ENCODE data around the gene WFIKKN1. TPM values are rescaled to one million over a fixed set of nuclear protein-coding genes. Genes with fewer than 3 reads are reported as not detected.

WFIKKN1 gene
- total RNA-seq, 2 donors from 2014 or later: 0.80 to 1.1 TPM

DNA sequence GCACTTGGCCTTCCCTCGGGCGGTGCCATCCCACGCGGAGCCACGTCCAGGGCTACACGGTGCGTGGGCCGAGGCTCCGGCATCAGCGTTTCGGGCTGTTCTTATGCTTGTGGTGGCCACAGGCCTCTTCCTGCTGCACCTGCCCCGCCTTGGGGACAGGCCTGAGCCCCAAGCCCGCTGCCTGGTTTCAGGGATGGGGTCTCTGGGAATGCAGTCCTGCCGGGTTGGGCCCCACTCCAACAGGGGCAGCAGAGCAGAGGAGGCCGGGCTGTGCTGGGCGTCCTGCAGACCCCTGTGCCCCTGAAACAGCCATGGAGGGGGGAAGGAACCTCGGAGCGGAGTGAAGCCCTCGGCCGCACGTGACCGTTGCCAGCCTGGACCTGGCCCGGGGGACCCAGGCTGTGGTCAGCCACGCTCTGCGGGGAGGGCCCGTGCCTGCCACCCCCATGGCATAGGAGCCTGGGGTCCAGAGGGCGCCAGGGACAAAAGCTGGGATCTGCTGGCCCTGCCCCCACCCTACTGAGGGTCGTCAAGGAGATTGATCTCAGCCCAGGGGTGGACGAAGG is 453 bp upstream of the WFIKKN1 start:
- Histone ChIP-seq H3K27ac (no peak overlapping the region), H3K9ac (ENCODE audit: low read depth in 2 of 2, low read length in 2 of 2) (no peak overlapping the region)
- intact Hi-C loops (cut with DNase I): no loop called here

DNA sequence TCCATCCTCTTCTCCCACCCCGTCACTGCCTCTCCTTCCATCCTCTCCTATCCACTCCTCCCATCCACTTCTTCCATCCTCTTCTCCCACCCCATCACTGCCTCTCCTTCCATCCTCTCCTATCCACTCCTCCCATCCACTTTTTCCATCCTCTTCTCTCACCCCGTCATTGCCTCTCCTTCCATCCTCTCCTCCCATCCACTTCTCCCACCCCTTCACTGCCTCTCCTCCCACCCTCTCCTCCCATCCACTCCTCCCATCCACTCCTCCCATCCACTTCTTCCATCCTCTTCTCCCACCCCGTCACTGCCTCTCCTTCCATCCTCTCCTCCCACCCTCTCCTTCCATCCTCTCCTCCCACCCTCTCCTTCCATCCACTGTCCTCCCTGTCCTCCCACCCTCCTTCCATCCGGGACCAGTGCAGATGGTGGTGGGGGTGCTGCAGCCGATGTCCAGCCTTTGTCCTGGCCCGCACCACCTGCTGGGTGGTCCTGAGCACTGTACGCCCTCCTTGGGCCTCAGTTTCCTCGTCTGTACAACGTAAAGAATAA is 1.1 kb downstream of the WFIKKN1 start:
- no peak overlapping the region for H3K27ac ChIP-seq
- peaks cover 13% of the 10 kb centered on the region for H3K4me1 ChIP-seq
- no peaks in the 10 kb centered on the region for H3K27me3 ChIP-seq
- no peaks in the 10 kb centered on the region for H3K9me3 ChIP-seq
- TF ChIP-seq, protein P1, sequence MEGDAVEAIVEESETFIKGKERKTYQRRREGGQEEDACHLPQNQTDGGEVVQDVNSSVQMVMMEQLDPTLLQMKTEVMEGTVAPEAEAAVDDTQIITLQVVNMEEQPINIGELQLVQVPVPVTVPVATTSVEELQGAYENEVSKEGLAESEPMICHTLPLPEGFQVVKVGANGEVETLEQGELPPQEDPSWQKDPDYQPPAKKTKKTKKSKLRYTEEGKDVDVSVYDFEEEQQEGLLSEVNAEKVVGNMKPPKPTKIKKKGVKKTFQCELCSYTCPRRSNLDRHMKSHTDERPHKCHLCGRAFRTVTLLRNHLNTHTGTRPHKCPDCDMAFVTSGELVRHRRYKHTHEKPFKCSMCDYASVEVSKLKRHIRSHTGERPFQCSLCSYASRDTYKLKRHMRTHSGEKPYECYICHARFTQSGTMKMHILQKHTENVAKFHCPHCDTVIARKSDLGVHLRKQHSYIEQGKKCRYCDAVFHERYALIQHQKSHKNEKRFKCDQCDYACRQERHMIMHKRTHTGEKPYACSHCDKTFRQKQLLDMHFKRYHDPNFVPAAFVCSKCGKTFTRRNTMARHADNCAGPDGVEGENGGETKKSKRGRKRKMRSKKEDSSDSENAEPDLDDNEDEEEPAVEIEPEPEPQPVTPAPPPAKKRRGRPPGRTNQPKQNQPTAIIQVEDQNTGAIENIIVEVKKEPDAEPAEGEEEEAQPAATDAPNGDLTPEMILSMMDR (IDR thresholded peaks at IDR 0.05): no peak
- DNase-seq: no peak
- no peak overlapping the region for H3K9ac ChIP-seq (ENCODE audit: low read depth in 2 of 2, low read length in 2 of 2)
- no peak overlapping the region for H3K4me3 ChIP-seq
- no peaks in the 10 kb centered on the region for H3K36me3 ChIP-seq
- intact Hi-C loops (cut with DNase I): no loop called here

More for the DNA sequence above, 453 bp upstream of the WFIKKN1 start:
- H3K4me1 ChIP-seq: peaks cover 11% of the 10 kb centered on the region
- no peaks in the 10 kb centered on the region for H3K27me3 ChIP-seq
- no peak for DNase-seq
- no peaks in the 10 kb centered on the region for H3K9me3 ChIP-seq
- no peak overlapping the region for H3K4me3 ChIP-seq
- TF ChIP-seq, protein P1 (IDR thresholded peaks at IDR 0.05): no peak
- H3K36me3 ChIP-seq: peaks cover 5% of the 10 kb centered on the region

DNA sequence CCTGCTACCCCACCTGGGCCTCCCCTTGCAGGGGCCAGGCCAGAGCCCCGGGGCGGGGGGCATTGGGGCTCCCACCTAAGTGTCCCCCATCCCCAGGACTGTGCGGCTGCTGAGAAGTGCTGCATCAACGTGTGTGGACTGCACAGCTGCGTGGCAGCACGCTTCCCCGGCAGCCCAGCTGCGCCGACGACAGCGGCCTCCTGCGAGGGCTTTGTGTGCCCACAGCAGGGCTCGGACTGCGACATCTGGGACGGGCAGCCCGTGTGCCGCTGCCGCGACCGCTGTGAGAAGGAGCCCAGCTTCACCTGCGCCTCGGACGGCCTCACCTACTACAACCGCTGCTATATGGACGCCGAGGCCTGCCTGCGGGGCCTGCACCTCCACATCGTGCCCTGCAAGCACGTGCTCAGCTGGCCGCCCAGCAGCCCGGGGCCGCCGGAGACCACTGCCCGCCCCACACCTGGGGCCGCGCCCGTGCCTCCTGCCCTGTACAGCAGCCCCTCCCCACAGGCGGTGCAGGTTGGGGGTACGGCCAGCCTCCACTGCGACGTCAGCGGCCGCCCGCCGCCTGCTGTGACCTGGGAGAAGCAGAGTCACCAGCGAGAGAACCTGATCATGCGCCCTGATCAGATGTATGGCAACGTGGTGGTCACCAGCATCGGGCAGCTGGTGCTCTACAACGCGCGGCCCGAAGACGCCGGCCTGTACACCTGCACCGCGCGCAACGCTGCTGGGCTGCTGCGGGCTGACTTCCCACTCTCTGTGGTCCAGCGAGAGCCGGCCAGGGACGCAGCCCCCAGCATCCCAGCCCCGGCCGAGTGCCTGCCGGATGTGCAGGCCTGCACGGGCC is 1.9 kb downstream of the WFIKKN1 start:
- intact Hi-C loops (cut with DNase I): no loop called here
- Histone ChIP-seq H3K4me3 (no peak overlapping the region), H3K27me3 (no peaks in the 10 kb centered on the region), H3K9ac (ENCODE audit: low read depth in 2 of 2, low read length in 2 of 2) (no peak overlapping the region), H3K9me3 (no peaks in the 10 kb centered on the region), H3K4me1 (peaks cover 13% of the 10 kb centered on the region), H3K27ac (no peak overlapping the region), H3K36me3 (no peaks in the 10 kb centered on the region)
- no peak for DNase-seq
- TF ChIP-seq, protein P1 (IDR thresholded peaks at IDR 0.05): no peak

DNA sequence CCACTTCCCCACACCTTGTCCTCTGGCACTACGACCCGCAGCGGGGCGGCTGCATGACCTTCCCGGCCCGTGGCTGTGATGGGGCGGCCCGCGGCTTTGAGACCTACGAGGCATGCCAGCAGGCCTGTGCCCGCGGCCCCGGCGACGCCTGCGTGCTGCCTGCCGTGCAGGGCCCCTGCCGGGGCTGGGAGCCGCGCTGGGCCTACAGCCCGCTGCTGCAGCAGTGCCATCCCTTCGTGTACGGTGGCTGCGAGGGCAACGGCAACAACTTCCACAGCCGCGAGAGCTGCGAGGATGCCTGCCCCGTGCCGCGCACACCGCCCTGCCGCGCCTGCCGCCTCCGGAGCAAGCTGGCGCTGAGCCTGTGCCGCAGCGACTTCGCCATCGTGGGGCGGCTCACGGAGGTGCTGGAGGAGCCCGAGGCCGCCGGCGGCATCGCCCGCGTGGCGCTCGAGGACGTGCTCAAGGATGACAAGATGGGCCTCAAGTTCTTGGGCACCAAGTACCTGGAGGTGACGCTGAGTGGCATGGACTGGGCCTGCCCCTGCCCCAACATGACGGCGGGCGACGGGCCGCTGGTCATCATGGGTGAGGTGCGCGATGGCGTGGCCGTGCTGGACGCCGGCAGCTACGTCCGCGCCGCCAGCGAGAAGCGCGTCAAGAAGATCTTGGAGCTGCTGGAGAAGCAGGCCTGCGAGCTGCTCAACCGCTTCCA is 2.7 kb downstream of the WFIKKN1 start:
- Histone ChIP-seq H3K27me3 (no peaks in the 10 kb centered on the region), H3K4me1 (peaks cover 13% of the 10 kb centered on the region), H3K9ac (ENCODE audit: low read depth in 2 of 2, low read length in 2 of 2) (no peak overlapping the region), H3K4me3 (no peak overlapping the region), H3K9me3 (no peaks in the 10 kb centered on the region), H3K36me3 (no peaks in the 10 kb centered on the region), H3K27ac (no peak overlapping the region)
- DNase-seq: no peak
- TF ChIP-seq, protein P1 (IDR thresholded peaks at IDR 0.05): no peak
- intact Hi-C loops (cut with DNase I): no loop called here

DNA sequence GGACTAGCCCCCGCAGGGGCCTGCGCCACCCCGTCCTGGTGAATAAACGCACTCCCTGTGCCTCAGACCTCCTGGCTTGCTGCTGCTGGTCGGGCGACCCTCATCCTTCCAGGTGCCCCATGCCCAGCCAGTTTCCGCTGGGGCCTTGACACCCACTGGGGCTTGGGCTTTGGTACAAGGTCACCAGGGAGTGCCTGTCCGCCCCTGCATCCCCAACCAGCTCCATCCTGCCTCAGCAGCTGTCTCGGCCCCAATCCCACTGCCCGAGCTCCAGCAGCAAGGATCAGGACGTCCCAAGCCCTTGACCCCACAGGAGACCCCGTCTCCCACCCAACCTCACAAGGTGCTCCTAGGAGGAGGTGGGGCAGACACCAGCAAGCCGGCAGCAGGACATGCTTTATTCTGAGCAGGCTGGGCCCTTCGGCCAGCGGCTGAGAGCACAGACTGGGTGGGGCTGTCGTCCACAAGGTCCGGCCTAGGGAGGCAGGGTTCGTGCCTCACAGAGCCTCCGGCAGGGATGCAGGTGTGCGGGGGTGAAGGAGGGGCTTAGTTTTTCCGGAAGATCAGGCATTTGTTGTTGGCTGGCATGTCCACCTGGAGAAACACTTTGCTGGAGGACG is 3.4 kb downstream of the WFIKKN1 start:
- TF ChIP-seq, protein P1 (IDR thresholded peaks at IDR 0.05): no peak
- H3K27ac ChIP-seq: no peak overlapping the region
- no peaks in the 10 kb centered on the region for H3K36me3 ChIP-seq
- H3K4me1 ChIP-seq: peaks cover 13% of the 10 kb centered on the region
- no peak overlapping the region for H3K4me3 ChIP-seq
- DNase-seq: no peak
- H3K9ac ChIP-seq (ENCODE audit: low read depth in 2 of 2, low read length in 2 of 2): no peak overlapping the region
- H3K9me3 ChIP-seq: no peaks in the 10 kb centered on the region
- intact Hi-C loops (cut with DNase I): no loop called here
- no peaks in the 10 kb centered on the region for H3K27me3 ChIP-seq

Measured in colonic mucosa (tissue), 4 donors.